SK-N-SH (cell line): ENCODE data around the gene ENOX2. TPM values are rescaled to one million over a fixed set of nuclear protein-coding genes. Genes with fewer than 3 reads are reported as not detected.

Experiments
- CTCF ChIA-PET: fragments of 300-600, 350-600 bp; formaldehyde crosslinking; extraction: SDS; loops from one replicate; lab custom pipeline; 2021; lab: Yijun Ruan, JAX
- POLR2A ChIA-PET: fragments of 350-600 bp; sonication (Branson Sonifier 250); formaldehyde crosslinking; extraction: SDS; loops from one replicate; lab custom pipeline; 2020; ENCODE audit warnings: antibody characterized with exemption, inconsistent platforms; lab: Yijun Ruan, JAX
- DNase-seq: peaks from one replicate; pipeline ENCODE4 v3.0.0; 2012
- H2AFZ ChIP-seq: fragments of 200-600 bp; sonication (generic); 2 replicates; pipeline ENCODE4 v1.8.1; 2016; ENCODE audit warnings: antibody characterized with exemption, mild to moderate bottlenecking, low read depth
- H3F3A ChIP-seq: fragments of 200-600 bp; sonication (generic); replicated peaks from 2 replicates; pipeline ENCODE3; 2016; ENCODE audit warnings: antibody characterized with exemption, mild to moderate bottlenecking; ENCODE audit not compliant: insufficient read depth
- H3K27ac ChIP-seq, 2 experiments: fragments of 200-500 bp in 1 of 2; fragments of 200-600 bp in 1 of 2; sonication (Bioruptor generic) in 1 of 2; sonication (generic), shearing (Covaris generic) in 1 of 2; 2 replicates each; pipeline versions ENCODE4 v1.5.1 to v1.6.1; 2014 to 2016; ENCODE audit warnings: low read depth in 2 of 2, inconsistent platforms in 1 of 2, low read length in 1 of 2, mild to moderate bottlenecking in 1 of 2, mixed read lengths in 1 of 2
- H3K27me3 ChIP-seq: fragments of 200-600 bp; sonication (generic), shearing (Covaris generic); 2 replicates; pipeline ENCODE4 v1.6.1; 2016; ENCODE audit warnings: mixed run types; ENCODE audit not compliant: insufficient read depth
- H3K36me3 ChIP-seq, 2 experiments: fragments of 200-500 bp in 1 of 2; fragments of 200-600 bp in 1 of 2; sonication (Bioruptor generic) in 1 of 2; sonication (generic) in 1 of 2; replicated peaks in 1 of 2; 2 replicates each; pipeline versions ENCODE3 to v1.5.1; 2014 to 2016; ENCODE audit warnings: low read length in 1 of 2, mild to moderate bottlenecking in 1 of 2; ENCODE audit not compliant: insufficient read depth in 2 of 2, control insufficient read depth in 1 of 2
- H3K4me1 ChIP-seq, 2 experiments: fragments of 200-500 bp in 1 of 2; fragments of 200-600 bp in 1 of 2; sonication (Bioruptor generic) in 1 of 2; sonication (generic), shearing (Covaris generic) in 1 of 2; 2 replicates each; pipeline versions ENCODE4 v1.5.1 to v1.6.1; 2014 to 2016; ENCODE audit warnings: low read depth in 1 of 2, low read length in 1 of 2, mixed run types in 1 of 2; ENCODE audit not compliant: insufficient read depth in 2 of 2, control insufficient read depth in 1 of 2
- H3K4me2 ChIP-seq: fragments of 200-600 bp; sonication (generic), shearing (Covaris generic); 2 replicates; pipeline ENCODE4 v1.6.1; 2017; ENCODE audit warnings: mixed run types
- H3K4me3 ChIP-seq, 2 experiments: fragments of 200-500 bp in 1 of 2; fragments of 200-600 bp in 1 of 2; sonication (Bioruptor generic) in 1 of 2; sonication (generic), shearing (Covaris generic) in 1 of 2; 2 replicates each; pipeline versions ENCODE4 v1.5.1 to v1.8.1; 2014 to 2016; ENCODE audit warnings: low read depth in 2 of 2, inconsistent platforms in 1 of 2, low read length in 1 of 2, mild to moderate bottlenecking in 1 of 2, mixed read lengths in 1 of 2, moderate library complexity in 1 of 2
- H3K79me2 ChIP-seq: fragments of 200-600 bp; sonication (generic); 2 replicates; pipeline ENCODE4 v1.8.1; 2017; ENCODE audit warnings: mild to moderate bottlenecking; ENCODE audit not compliant: insufficient read depth
- H3K9ac ChIP-seq: fragments of 200-600 bp; sonication (generic); 2 replicates; pipeline ENCODE4 v1.6.1; 2017; ENCODE audit warnings: mixed run types
- H3K9me2 ChIP-seq: fragments of 200-600 bp; sonication (generic); 2 replicates; pipeline ENCODE4 v1.6.1; 2017; ENCODE audit warnings: mixed run types
- H3K9me3 ChIP-seq: fragments of 200-600 bp; sonication (generic); 2 replicates; pipeline ENCODE4 v1.6.1; 2017; ENCODE audit warnings: mixed run types, mild to moderate bottlenecking, moderate library complexity
- H4K20me1 ChIP-seq: fragments of 200-600 bp; sonication (generic); 2 replicates; pipeline ENCODE4 v1.6.1; 2017; ENCODE audit warnings: mild to moderate bottlenecking, mixed run types; ENCODE audit not compliant: insufficient read depth
- FOSL2 ChIP-seq: IDR thresholded peaks from 2 replicates; pipeline ENCODE4 v1.4.0; 2012; ENCODE audit warnings: low read depth, mild to moderate bottlenecking, moderate library complexity, borderline replicate concordance
- FOXJ3 ChIP-seq: sonication (generic); formaldehyde crosslinking; IDR thresholded peaks from 2 replicates; pipeline ENCODE4 v1.5.1; 2020; ENCODE audit warnings: mild to moderate bottlenecking, missing genetic modification reagents
- GABPA ChIP-seq: IDR thresholded peaks from 2 replicates; pipeline ENCODE4 v1.4.0; 2012; ENCODE audit warnings: low read depth, mild to moderate bottlenecking
- GATA2 ChIP-seq: sonication (generic); formaldehyde crosslinking; IDR thresholded peaks from 2 replicates; pipeline ENCODE4 v1.5.0; 2020; ENCODE audit warnings: mild to moderate bottlenecking, missing genetic modification reagents
- JUND ChIP-seq: IDR thresholded peaks from 2 replicates; pipeline ENCODE4 v1.4.0; 2012
- MXI1 ChIP-seq: IDR thresholded peaks from 2 replicates; pipeline ENCODE4 v1.6.1; 2012; ENCODE audit warnings: mild to moderate bottlenecking, low read depth, low read length, improper control_type of control experiment
- NFIC ChIP-seq: IDR thresholded peaks from 2 replicates; pipeline ENCODE4 v1.4.0; 2012; ENCODE audit warnings: borderline replicate concordance
- NRF1 ChIP-seq: IDR thresholded peaks from 2 replicates; pipeline ENCODE4 v1.6.1; 2012; ENCODE audit warnings: low read depth, mild to moderate bottlenecking, low read length
- POLR2AphosphoS5 ChIP-seq: IDR thresholded peaks from 2 replicates; pipeline ENCODE4 v1.6.1; 2012; ENCODE audit warnings: low read depth, low read length
- REST ChIP-seq: IDR thresholded peaks from 2 replicates; pipeline ENCODE4 v1.6.1; 2012; ENCODE audit warnings: mild to moderate bottlenecking, low read depth, low read length, moderate library complexity
- RFX5 ChIP-seq: IDR thresholded peaks from 2 replicates; pipeline ENCODE4 v1.6.1; 2012; ENCODE audit warnings: mild to moderate bottlenecking, improper control_type of control experiment, low read length
- SIN3A ChIP-seq: IDR thresholded peaks from 2 replicates; pipeline ENCODE4 v1.6.1; 2012; ENCODE audit warnings: low read depth, mild to moderate bottlenecking, low read length, moderate library complexity, borderline replicate concordance
- USF1 ChIP-seq: IDR thresholded peaks from 2 replicates; pipeline ENCODE4 v1.4.0; 2012; ENCODE audit warnings: low read depth, borderline replicate concordance
- ZBTB33 ChIP-seq: IDR thresholded peaks from 2 replicates; pipeline ENCODE4 v1.4.0; 2012; ENCODE audit warnings: low read depth, borderline replicate concordance
- polyA plus RNA-seq, 3 experiments: library from polyadenylated mRNA; depleted of rRNA; stranded (reverse); fragments of >200 nt; gene quantifications; 2 replicates each; pipeline ENCODE4 v1.2.3, GENCODE V29; 2012

Gene ENOX2
- polyA plus RNA-seq, 1 of the 3 experiments (the other 2 are of a cell fraction), result 8.8 TPM

GRCh38 chrX:130578906-130579305 is 324.1 kb downstream of the ENOX2 start:
- no peak overlapping the region for H3K4me2 ChIP-seq
- TF ChIP-seq NRF1 (no peak), NFIC (no peak), JUND (no peak), FOXJ3 (CRISPR knock-in tag) (no peak), MXI1 (no peak), POLR2AphosphoS5 (no peak), FOSL2 (no peak), SIN3A (no peak), REST (no peak), GABPA (no peak), ZBTB33 (no peak), USF1 (no peak), RFX5 (no peak), GATA2 (CRISPR knock-in tag) (no peak)

More at GRCh38 chrX:130578906-130579305, 324.1 kb downstream of the ENOX2 start:
- Histone ChIP-seq H3K79me2 (no peaks in the 10 kb centered on the region), H3K9ac (no peak overlapping the region), H2AFZ (no peak overlapping the region), H3K36me3 (no peaks in the 10 kb centered on the region), H3K4me1 (no peaks in the 10 kb centered on the region), H3K27ac (no peak overlapping the region), H3K27me3 (no peaks in the 10 kb centered on the region), H3K9me3 (no peaks in the 10 kb centered on the region), H3K4me3 (no peak overlapping the region), H3K9me2 (no peaks in the 10 kb centered on the region), H4K20me1 (no peaks in the 10 kb centered on the region), H3F3A (no peaks in the 10 kb centered on the region)
- ChIA-PET POLR2A (no interaction called here), CTCF (no interaction called here)
- no peak for DNase-seq
